B cell (primary cell): ENCODE measurements around the gene RAD51B. TPM values are rescaled to one million over a fixed set of nuclear protein-coding genes. Genes with fewer than 3 reads are reported as not detected.
A peak's percentile ranks its signal among the peaks of the same experiment; 100 is the strongest.

Source experiments
- ATAC-seq: fragments of 200-7000 bp; cut with Tn5 transposase; one replicate; pipeline ENCODE4 v1.10.0; 2021; ENCODE audit warnings: low read depth, mild to moderate bottlenecking, moderate number of reproducible peaks, moderate library complexity
- CTCF ChIA-PET: fragments of 350-600 bp; sonication (Branson Sonifier 250); formaldehyde crosslinking; loops from one replicate; lab custom pipeline; 2021; ENCODE audit warnings: antibody characterized with exemption, inconsistent platforms; lab: Charles Lee
- POLR2A ChIA-PET: fragments of 350-600 bp; sonication (Branson Sonifier 250); formaldehyde crosslinking; loops from one replicate; lab custom pipeline; 2021; ENCODE audit warnings: antibody characterized with exemption; lab: Charles Lee
- DNase-seq: peaks from one replicate; pipeline ENCODE4 v3.0.0; 2013
- H2AFZ ChIP-seq: 2 replicates; pipeline ENCODE4 v1.6.1; 2012; ENCODE audit warnings: mild to moderate bottlenecking, low read depth, low read length; ENCODE audit not compliant: insufficient read depth, poor library complexity, severe bottlenecking
- H3K27ac ChIP-seq, 2 donors: 1 replicate in 1 of 2; 2 replicates in 1 of 2; pipeline ENCODE4 v1.5.1; 2012 to 2013; ENCODE audit warnings: low read length in 2 of 2, mild to moderate bottlenecking in 2 of 2, moderate library complexity in 1 of 2
- H3K27me3 ChIP-seq, 4 experiments: fragments of 200-600 bp in 1 of 4; sonication (generic) in 1 of 4; replicated peaks in 1 of 4; 1 replicate in 2 of 4; 2 replicates in 2 of 4; pipeline versions ENCODE4 v1.6.1 to v1.7.0; 2013 to 2016; ENCODE audit warnings: low read length in 3 of 4, mild to moderate bottlenecking in 2 of 4, mixed read lengths in 1 of 4, moderate library complexity in 1 of 4; ENCODE audit not compliant: insufficient read depth in 4 of 4, control insufficient read depth in 3 of 4; ENCODE audit errors: control extremely low read depth in 1 of 4
- H3K36me3 ChIP-seq, 2 experiments: replicated peaks in 1 of 2; 1 replicate in 1 of 2; 2 replicates in 1 of 2; pipeline versions ENCODE4 v1.6.1 to v1.7.1; 2013; ENCODE audit warnings: low read length in 1 of 2; ENCODE audit not compliant: insufficient read depth in 2 of 2, control insufficient read depth in 1 of 2; ENCODE audit errors: control extremely low read depth in 1 of 2, extremely low read depth in 1 of 2
- H3K4me1 ChIP-seq, 2 donors: fragments of 200-600 bp in 1 of 2; sonication (generic) in 1 of 2; 1 replicate in 1 of 2; 2 replicates in 1 of 2; pipeline versions ENCODE4 v1.5.1 to v1.6.1; 2013 to 2017; ENCODE audit warnings: low read length in 2 of 2; ENCODE audit not compliant: control insufficient read depth in 2 of 2, insufficient read depth in 2 of 2
- H3K4me2 ChIP-seq: replicated peaks from 2 replicates; pipeline ENCODE3; 2012; ENCODE audit warnings: mild to moderate bottlenecking, low read depth, low read length; ENCODE audit not compliant: poor library complexity, severe bottlenecking
- H3K4me3 ChIP-seq, 5 experiments: fragments of 200-600 bp in 1 of 5; sonication (generic) in 1 of 5; 1 replicate in 3 of 5; 2 replicates in 2 of 5; pipeline versions ENCODE4 v1.5.1 to v1.7.0; 2011 to 2016; ENCODE audit warnings: low read length in 4 of 5, mild to moderate bottlenecking in 4 of 5, low read depth in 2 of 5, control low read depth in 1 of 5, moderate library complexity in 1 of 5; ENCODE audit not compliant: insufficient read depth in 1 of 5; ENCODE audit errors: control extremely low read depth in 1 of 5, extremely low read depth in 1 of 5
- H3K79me2 ChIP-seq: fragments of 200-600 bp; sonication (generic); one replicate; pipeline ENCODE4 v1.6.0; 2016; ENCODE audit warnings: low read length; ENCODE audit not compliant: control insufficient read depth, insufficient read depth
- H3K9ac ChIP-seq: fragments of 200-600 bp; sonication (generic); 2 replicates; pipeline ENCODE4 v1.6.1; 2017; ENCODE audit warnings: mild to moderate bottlenecking, low read length, moderate library complexity
- H3K9me3 ChIP-seq, 3 donors: one replicate each; pipeline versions ENCODE4 v1.6.1 to v1.7.1; 2013; ENCODE audit warnings: low read length in 2 of 3; ENCODE audit not compliant: control insufficient read depth in 2 of 3, insufficient read depth in 1 of 3; ENCODE audit errors: control extremely low read depth in 1 of 3
- H4K20me1 ChIP-seq: 2 replicates; pipeline ENCODE4 v1.6.0; 2012; ENCODE audit warnings: mild to moderate bottlenecking, low read length; ENCODE audit not compliant: insufficient read depth, control insufficient read depth, poor library complexity, severe bottlenecking
- H3K27ac Mint-ChIP-seq: one replicate; pipeline ENCODE4 v1.8.0; 2021; ENCODE audit warnings: mixed read lengths
- H3K27me3 Mint-ChIP-seq: one replicate; pipeline ENCODE4 v1.8.0; 2021; ENCODE audit warnings: mixed read lengths
- H3K4me1 Mint-ChIP-seq: one replicate; pipeline ENCODE4 v1.8.0; 2021; ENCODE audit warnings: mixed read lengths
- H3K4me3 Mint-ChIP-seq: one replicate; pipeline ENCODE4 v1.8.0; 2021; ENCODE audit warnings: mixed read lengths
- H3K9me3 Mint-ChIP-seq: one replicate; pipeline ENCODE4 v1.8.0; 2022; ENCODE audit warnings: mixed read lengths; ENCODE audit not compliant: insufficient read depth
- EZH2 ChIP-seq: IDR thresholded peaks from 2 replicates; pipeline ENCODE4 v1.6.1; 2012; ENCODE audit warnings: borderline replicate concordance, low read depth, mild to moderate bottlenecking, moderate library complexity, low read length; ENCODE audit not compliant: insufficient read depth, poor library complexity, severe bottlenecking
- WGBS: methylation state at CpG from one replicate; pipeline ENCODE4 v1.1.5; 2013; ENCODE audit warnings: missing lambda C conversion rate; ENCODE audit not compliant: insufficient coverage; 5-methylcytosine and 5-hydroxymethylcytosine counted together
- intact Hi-C: fragments of 100-400 bp; cut with micrococcal nuclease; formaldehyde crosslinking; loops from one replicate; pipeline ENCODE4 v1.10.0; 2022
- polyA plus RNA-seq: library from polyadenylated mRNA; depleted of rRNA; stranded (reverse); fragments of >200 nt; gene quantifications from 2 replicates; pipeline ENCODE4 v1.2.3, GENCODE V29; 2012
- total RNA-seq, 2 donors: library from RNA; stranded (reverse); fragments of 120-200 nt in 1 of 2; gene quantifications; 1 replicate in 1 of 2; 2 replicates in 1 of 2; pipeline versions ENCODE4 v1.2.3 to v1.2.4, GENCODE V29; 2013 to 2022
- TF ChIP-seq, protein P1 (sequence below): fragments of 200-600 bp; IDR thresholded peaks from one replicate; pipeline ENCODE4 v1.8.0; 2022; ENCODE audit warnings: antibody characterized with exemption, mild to moderate bottlenecking

The RAD51B gene
- total and polyA plus RNA-seq, 2 donors (not counting 1 experiment from before 2014, with no cell fraction given), result 6.5 to 60.6 TPM

DNA sequence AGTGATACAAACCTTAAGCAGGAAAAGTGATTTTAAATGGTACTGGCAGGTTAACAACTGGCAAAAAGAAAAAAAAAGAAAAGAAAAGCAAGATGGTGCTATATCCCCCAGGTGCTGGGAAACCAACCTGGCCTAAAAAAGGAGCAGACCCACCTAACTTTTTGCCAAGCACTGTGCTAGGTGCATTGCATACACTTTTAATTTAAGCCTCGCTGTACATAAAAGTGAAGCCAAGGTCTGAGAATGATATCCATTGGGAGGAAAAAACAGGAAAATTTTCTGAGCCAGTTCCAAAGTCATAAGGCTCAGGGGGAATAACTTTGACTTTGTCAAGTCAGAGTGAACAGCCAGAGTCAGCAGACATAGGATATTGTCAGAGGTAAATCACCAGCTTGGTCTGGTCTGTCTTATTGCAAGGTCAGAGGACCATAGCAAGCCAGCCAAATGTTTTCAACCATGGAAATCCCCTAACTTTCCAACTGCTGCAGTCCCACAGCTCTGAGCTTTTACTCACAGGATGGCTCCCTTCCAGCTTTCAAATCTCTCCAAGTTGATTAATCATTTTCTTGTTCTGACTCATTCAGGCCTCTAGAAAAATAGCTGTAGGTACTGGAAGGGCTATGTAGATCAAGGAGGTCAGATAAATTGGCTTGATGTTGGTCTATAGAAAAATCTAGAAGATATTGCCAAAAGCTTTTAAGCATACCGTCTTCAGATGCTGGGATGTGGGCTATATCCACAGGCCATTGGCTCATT is 412.9 kb downstream of the RAD51B start:
- intact Hi-C loops, result no loop called here
- 96% methylated on average over 2 of the region's 2 CpGs for WGBS
- Mint-ChIP-seq H3K4me1 (no peaks in the 10 kb centered on the region), H3K27ac (no peak overlapping the region), H3K4me3 (no peak overlapping the region), H3K9me3 (peaks cover 1% of the 10 kb centered on the region), H3K27me3 (no peaks in the 10 kb centered on the region)
- no peaks in the 10 kb centered on the region for H4K20me1 ChIP-seq
- ChIA-PET POLR2A (no interaction called here), CTCF (interaction anchor here (1.0 to 1.2 kb wide), 2 partner anchors 10 to 231 kb away, joined by 3 read pairs; no protein-coding TSS in a partner anchor)
- H3K9me3 ChIP-seq, result no peaks in the 10 kb centered on the region
- DNase-seq (no peak), ATAC-seq (peak; percentile 24)
- no peaks in the 10 kb centered on the region for H3K27me3 ChIP-seq
- H3K4me1 ChIP-seq, result peaks cover 4 to 8% of the 10 kb centered on the region in 2 donors
- H3K27ac ChIP-seq, result no peak overlapping the region
- H2AFZ ChIP-seq, result no peak overlapping the region
- TF ChIP-seq, protein P1, sequence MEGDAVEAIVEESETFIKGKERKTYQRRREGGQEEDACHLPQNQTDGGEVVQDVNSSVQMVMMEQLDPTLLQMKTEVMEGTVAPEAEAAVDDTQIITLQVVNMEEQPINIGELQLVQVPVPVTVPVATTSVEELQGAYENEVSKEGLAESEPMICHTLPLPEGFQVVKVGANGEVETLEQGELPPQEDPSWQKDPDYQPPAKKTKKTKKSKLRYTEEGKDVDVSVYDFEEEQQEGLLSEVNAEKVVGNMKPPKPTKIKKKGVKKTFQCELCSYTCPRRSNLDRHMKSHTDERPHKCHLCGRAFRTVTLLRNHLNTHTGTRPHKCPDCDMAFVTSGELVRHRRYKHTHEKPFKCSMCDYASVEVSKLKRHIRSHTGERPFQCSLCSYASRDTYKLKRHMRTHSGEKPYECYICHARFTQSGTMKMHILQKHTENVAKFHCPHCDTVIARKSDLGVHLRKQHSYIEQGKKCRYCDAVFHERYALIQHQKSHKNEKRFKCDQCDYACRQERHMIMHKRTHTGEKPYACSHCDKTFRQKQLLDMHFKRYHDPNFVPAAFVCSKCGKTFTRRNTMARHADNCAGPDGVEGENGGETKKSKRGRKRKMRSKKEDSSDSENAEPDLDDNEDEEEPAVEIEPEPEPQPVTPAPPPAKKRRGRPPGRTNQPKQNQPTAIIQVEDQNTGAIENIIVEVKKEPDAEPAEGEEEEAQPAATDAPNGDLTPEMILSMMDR, result no peak
- TF ChIP-seq EZH2, result no peak
- no peak overlapping the region for H3K9ac ChIP-seq
- H3K36me3 ChIP-seq, result no peaks in the 10 kb centered on the region
- no peak overlapping the region for H3K4me3 ChIP-seq
- no peaks in the 10 kb centered on the region for H3K79me2 ChIP-seq
- no peak overlapping the region for H3K4me2 ChIP-seq

DNA sequence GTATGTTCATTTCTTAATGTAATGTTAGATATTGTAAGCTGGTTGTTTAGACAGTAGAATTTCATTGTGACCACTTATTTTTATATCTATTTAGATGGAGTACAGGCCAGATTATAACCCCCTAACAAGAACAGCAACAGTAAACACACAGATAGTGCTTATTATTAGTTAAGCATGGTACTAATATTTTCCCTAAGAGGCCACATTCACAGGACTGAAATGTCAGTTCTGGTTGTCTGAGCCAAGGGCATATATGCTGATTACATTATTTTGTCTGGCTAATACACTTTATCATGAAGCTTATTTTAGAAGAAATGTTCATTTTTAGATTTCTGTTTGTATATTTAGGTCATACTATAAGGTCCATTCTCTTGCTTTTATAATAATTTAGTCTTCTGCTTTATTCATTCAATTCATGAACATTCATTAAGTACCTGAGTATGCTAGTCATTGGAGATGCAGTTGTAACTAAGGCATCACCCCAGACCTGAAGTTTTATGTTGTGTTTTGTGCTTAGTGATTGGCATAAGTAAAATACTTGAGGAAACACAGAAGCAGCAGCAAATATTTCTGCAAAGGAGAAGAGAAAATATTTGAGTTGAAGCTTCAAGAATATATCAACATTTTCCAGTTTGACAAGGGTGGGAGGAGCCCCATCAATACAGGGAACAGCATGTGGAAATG is 413.7 kb downstream of the RAD51B start:
- H3K4me3 Mint-ChIP-seq, result no peak overlapping the region
- no peaks in the 10 kb centered on the region for H3K36me3 ChIP-seq
- POLR2A ChIA-PET, result no interaction called here
- H2AFZ ChIP-seq, result no peak overlapping the region
- CTCF ChIA-PET, result interaction anchor here (1.0 to 1.2 kb wide), 2 partner anchors 9 to 232 kb away, joined by 3 read pairs; no protein-coding TSS in a partner anchor
- H3K27me3 Mint-ChIP-seq, result no peaks in the 10 kb centered on the region
- TF ChIP-seq EZH2, result no peak
- TF ChIP-seq, protein P1, result no peak
- H3K79me2 ChIP-seq, result no peaks in the 10 kb centered on the region
- no peaks in the 10 kb centered on the region for H4K20me1 ChIP-seq
- DNase-seq (no peak), ATAC-seq (no peak)
- H3K27ac ChIP-seq, result no peak overlapping the region
- peaks cover 1% of the 10 kb centered on the region for H3K9me3 Mint-ChIP-seq
- no peak overlapping the region for H3K9ac ChIP-seq
- H3K4me1 ChIP-seq, result peaks cover 4 to 8% of the 10 kb centered on the region in 2 donors
- no peak overlapping the region for H3K4me3 ChIP-seq
- no peak overlapping the region for H3K4me2 ChIP-seq
- no peaks in the 10 kb centered on the region for H3K27me3 ChIP-seq
- intact Hi-C loops, result no loop called here
- H3K4me1 Mint-ChIP-seq, result no peaks in the 10 kb centered on the region
- H3K9me3 ChIP-seq, result no peaks in the 10 kb centered on the region
- no peak overlapping the region for H3K27ac Mint-ChIP-seq
